DND-41 (cell line): ENCODE results near the gene VANGL2.

Source experiments
- ATAC-seq: fragments of 200-7000 bp; cut with Tn5 transposase; 3 replicates; pipeline ENCODE4 v1.9.1; 2021; ENCODE audit warnings: low read depth; ENCODE audit not compliant: insufficient read depth
- DNase-seq: peaks from one replicate; pipeline ENCODE4 v3.0.0-alpha.2; 2020
- H2AFZ ChIP-seq: 2 replicates; pipeline ENCODE4 v1.6.0; 2012; ENCODE audit warnings: low read depth, low read length
- H3K27ac ChIP-seq: 2 replicates; pipeline ENCODE4 v1.5.1; 2012; ENCODE audit warnings: low read length, inconsistent platforms
- H3K27me3 ChIP-seq: fragments of 200-600 bp; sonication (generic); 2 replicates; pipeline ENCODE4 v1.6.0; 2012; ENCODE audit warnings: low read length, mild to moderate bottlenecking, inconsistent platforms; ENCODE audit not compliant: insufficient read depth, poor library complexity
- H3K36me3 ChIP-seq: 2 replicates; pipeline ENCODE4 v1.5.1; 2012; ENCODE audit warnings: low read length, inconsistent platforms; ENCODE audit not compliant: insufficient read depth
- H3K4me1 ChIP-seq: 2 replicates; pipeline ENCODE4 v1.5.1; 2012; ENCODE audit warnings: mild to moderate bottlenecking, low read length; ENCODE audit not compliant: insufficient read depth
- H3K4me2 ChIP-seq: 2 replicates; pipeline ENCODE4 v1.6.0; 2012; ENCODE audit warnings: mild to moderate bottlenecking, moderate library complexity, low read length, inconsistent platforms; ENCODE audit not compliant: insufficient read depth
- H3K4me3 ChIP-seq, 2 experiments: fragments of 200-600 bp in 1 of 2; shearing (Covaris generic) in 1 of 2; 2 replicates each; pipeline ENCODE4 v1.5.1; 2012 to 2016; ENCODE audit warnings: inconsistent platforms in 2 of 2, low read length in 2 of 2, mild to moderate bottlenecking in 2 of 2, low read depth in 1 of 2, moderate library complexity in 1 of 2
- H3K79me2 ChIP-seq: 2 replicates; pipeline ENCODE4 v1.6.0; 2012; ENCODE audit warnings: low read length, inconsistent platforms; ENCODE audit not compliant: insufficient read depth
- H3K9ac ChIP-seq: 2 replicates; pipeline ENCODE4 v1.6.0; 2012; ENCODE audit warnings: low read depth, mild to moderate bottlenecking, inconsistent platforms, low read length, moderate library complexity
- H3K9me3 ChIP-seq: 2 replicates; pipeline ENCODE4 v1.5.1; 2012; ENCODE audit warnings: low read length, moderate library complexity, mild to moderate bottlenecking, inconsistent platforms; ENCODE audit not compliant: insufficient read depth, severe bottlenecking
- H4K20me1 ChIP-seq: 2 replicates; pipeline ENCODE4 v1.6.0; 2012; ENCODE audit warnings: low read length; ENCODE audit not compliant: insufficient read depth
- CTCF ChIP-seq: IDR thresholded peaks from 2 replicates; pipeline ENCODE4 v1.5.1; 2012; ENCODE audit warnings: borderline replicate concordance, low read length, moderate library complexity, mild to moderate bottlenecking; ENCODE audit not compliant: poor library complexity, severe bottlenecking; ENCODE audit errors: extremely low read depth
- EZH2 ChIP-seq: IDR thresholded peaks from 3 replicates; pipeline ENCODE4 v1.6.1; 2012; ENCODE audit warnings: borderline replicate concordance, low read depth, mild to moderate bottlenecking, moderate library complexity, low read length, inconsistent platforms; ENCODE audit not compliant: severe bottlenecking

VANGL2 gene

GRCh38 chr1:160409486-160409885 lies 9.1 kb downstream of the VANGL2 start:
- no peak for ATAC-seq
- Histone ChIP-seq H3K27me3 (no peaks in the 10 kb centered on the region), H3K79me2 (no peaks in the 10 kb centered on the region), H3K4me3 (no peak overlapping the region), H3K9me3 (no peaks in the 10 kb centered on the region), H4K20me1 (0 out of 2 replicates have a peak, but pooled peaks cover 3% of the 10 kb centered on the region), H3K9ac (no peak overlapping the region), H3K4me2 (no peak overlapping the region), H3K36me3 (no peaks in the 10 kb centered on the region), H2AFZ (no peak overlapping the region), H3K27ac (no peak overlapping the region), H3K4me1 (no peaks in the 10 kb centered on the region)
- TF ChIP-seq CTCF (no peak), EZH2 (no peak)
- DNase-seq: no peak

GRCh38 chr1:160410406-160411005 lies 10.1 kb downstream of the VANGL2 start:
- TF ChIP-seq EZH2 (no peak), CTCF (no peak)
- Histone ChIP-seq H3K4me2 (no peak overlapping the region), H3K79me2 (no peaks in the 10 kb centered on the region), H3K9ac (no peak overlapping the region), H3K9me3 (no peaks in the 10 kb centered on the region), H2AFZ (no peak overlapping the region), H3K27me3 (no peaks in the 10 kb centered on the region), H4K20me1 (0 out of 2 replicates have a peak, but pooled peaks cover 3% of the 10 kb centered on the region), H3K36me3 (no peaks in the 10 kb centered on the region), H3K4me3 (no peak overlapping the region), H3K27ac (no peak overlapping the region), H3K4me1 (no peaks in the 10 kb centered on the region)
- ATAC-seq (no peak), DNase-seq (no peak)

- H3K36me3 ChIP-seq: no peaks in the 10 kb centered on the region
- no peaks in the 10 kb centered on the region for H3K4me1 ChIP-seq
- H3K9me3 ChIP-seq: no peaks in the 10 kb centered on the region
- H3K9ac ChIP-seq: no peak overlapping the region
- H3K4me3 ChIP-seq: no peak overlapping the region
- H3K27ac ChIP-seq: no peak overlapping the region
- no peak overlapping the region for H3K4me2 ChIP-seq
- H3K27me3 ChIP-seq: no peaks in the 10 kb centered on the region
- ATAC-seq (no peak), DNase-seq (no peak)
- H2AFZ ChIP-seq: no peak overlapping the region
- H4K20me1 ChIP-seq: 0 out of 2 replicates have a peak, but pooled peaks cover 3% of the 10 kb centered on the region
- no peaks in the 10 kb centered on the region for H3K79me2 ChIP-seq
- TF ChIP-seq EZH2: no peak
- TF ChIP-seq CTCF: peak; percentile 12
These were observed 11.1 kb downstream of the VANGL2 start for GRCh38 chr1:160411271-160412027.

- Histone ChIP-seq H3K9me3 (no peaks in the 10 kb centered on the region), H3K9ac (no peak overlapping the region), H3K4me2 (no peak overlapping the region), H3K27ac (no peak overlapping the region), H2AFZ (no peak overlapping the region), H4K20me1 (0 out of 2 replicates have a peak, but pooled peaks cover 3% of the 10 kb centered on the region), H3K36me3 (no peaks in the 10 kb centered on the region), H3K27me3 (no peaks in the 10 kb centered on the region), H3K4me3 (no peak overlapping the region), H3K79me2 (no peaks in the 10 kb centered on the region), H3K4me1 (no peaks in the 10 kb centered on the region)
- no peak for DNase-seq
- TF ChIP-seq EZH2 (no peak), CTCF (no peak)
- ATAC-seq: no peak
These were observed 11.6 kb downstream of the VANGL2 start for GRCh38 chr1:160412028-160412362.
